ENCODE measurements around the gene COLQ.

- TF ChIP-seq POLR2AphosphoS5 (IDR thresholded peaks at IDR 0.05) (no peak), CTCF (IDR thresholded peaks at IDR 0.05) (no peak)
Measured at GRCh38 chr3:15520804-15521572, 518 bp downstream of the COLQ start.
